AG04449 (cell line): ENCODE measurements around the gene UST.

Experiments
- CTCF ChIA-PET: fragments of 350-600 bp; formaldehyde crosslinking; extraction: SDS; loops from one replicate; lab custom pipeline; 2021; ENCODE audit warnings: antibody characterized with exemption; lab: Yijun Ruan, JAX
- POLR2A ChIA-PET: fragments of 400-600, 350-600 bp; formaldehyde crosslinking; extraction: SDS; loops from one replicate; lab custom pipeline; 2020; ENCODE audit warnings: antibody characterized with exemption, inconsistent platforms; lab: Yijun Ruan, JAX
- DNase-seq: peaks from one replicate; pipeline ENCODE4 v3.0.0-alpha.2; 2010; ENCODE audit warnings: low read depth, low spot score
- H3K4me3 ChIP-seq: 2 replicates; pipeline ENCODE4 v1.5.1; 2011; ENCODE audit warnings: low read depth, mild to moderate bottlenecking, control low read depth, low read length
- CTCF ChIP-seq: IDR thresholded peaks from one replicate; pipeline ENCODE4 v1.5.1; 2011; ENCODE audit warnings: mild to moderate bottlenecking, moderate library complexity, low read length, control low read depth, inconsistent platforms; ENCODE audit not compliant: insufficient read depth; ENCODE audit errors: missing control alignments

The UST gene

GRCh38 chr6:148867862-148868261, 121.0 kb downstream of the UST start:
- POLR2A ChIA-PET: interaction anchor here (0.8 kb wide), 1 partner anchor 17 kb away, joined by 3 read pairs; no protein-coding TSS in a partner anchor
- CTCF ChIA-PET: no interaction called here
- H3K4me3 ChIP-seq: no peak overlapping the region
- no peak for TF ChIP-seq CTCF
- no peak for DNase-seq

- no peak overlapping the region for H3K4me3 ChIP-seq
- POLR2A ChIA-PET: interaction anchor here (0.8 kb wide), 1 partner anchor 17 kb away, joined by 3 read pairs; no protein-coding TSS in a partner anchor
- TF ChIP-seq CTCF: no peak
- CTCF ChIA-PET: no interaction called here
- DNase-seq: no peak
Observed at GRCh38 chr6:148868314-148868713, 121.5 kb downstream of the UST start.

- CTCF ChIA-PET: no interaction called here
Observed at GRCh38 chr6:148868901-148869300, 122.1 kb downstream of the UST start.

GRCh38 chr6:148869585-148869984, 122.8 kb downstream of the UST start:
- TF ChIP-seq CTCF: no peak
- no peak overlapping the region for H3K4me3 ChIP-seq
- peak; percentile 65 for DNase-seq
- ChIA-PET POLR2A (interaction anchor here (0.7 kb wide), 1 partner anchor 23 kb away, joined by 3 read pairs; no protein-coding TSS in a partner anchor), CTCF (no interaction called here)

More at GRCh38 chr6:148868901-148869300, 122.1 kb downstream of the UST start:
- no peak for DNase-seq
- POLR2A ChIA-PET: no interaction called here
- H3K4me3 ChIP-seq: no peak overlapping the region
- TF ChIP-seq CTCF: no peak

GRCh38 chr6:148873154-148873553, 126.3 kb downstream of the UST start:
- POLR2A ChIA-PET: no interaction called here
- no peak for DNase-seq
- no peak overlapping the region for H3K4me3 ChIP-seq
- CTCF ChIA-PET: no interaction called here
- no peak for TF ChIP-seq CTCF

- CTCF ChIA-PET: interaction anchor here (0.7 kb wide), 1 partner anchor 92 kb away, joined by 3 read pairs; no protein-coding TSS in a partner anchor
Observed at GRCh38 chr6:148873868-148874267, 127.0 kb downstream of the UST start.

More at GRCh38 chr6:148873868-148874267, 127.0 kb downstream of the UST start:
- H3K4me3 ChIP-seq: no peak overlapping the region
- no peak for DNase-seq
- no peak for TF ChIP-seq CTCF
- POLR2A ChIA-PET: no interaction called here
